Stimulated activated naive CD8-positive, alpha-beta T cell treated with anti-CD3 and anti-CD28 coated beads, Interleukin-15, Interleukin-2, amounts not matched to agents 100 ng/mL and 50 ng/mL, for 24 hours (primary cell): ENCODE data around the gene VILL.

Experiments
- H3K27ac Mint-ChIP-seq: one replicate; pipeline ENCODE4 v1.8.0; 2021; ENCODE audit warnings: mild to moderate bottlenecking, mixed read lengths
- H3K27me3 Mint-ChIP-seq: one replicate; pipeline ENCODE4 v1.8.0; 2021; ENCODE audit warnings: mixed read lengths
- H3K36me3 Mint-ChIP-seq: one replicate; pipeline ENCODE4 v1.8.0; 2021; ENCODE audit warnings: low read depth, mixed read lengths
- H3K4me1 Mint-ChIP-seq: one replicate; pipeline ENCODE4 v1.8.0; 2021; ENCODE audit warnings: low read depth, mixed read lengths
- H3K4me3 Mint-ChIP-seq: one replicate; pipeline ENCODE4 v1.8.0; 2021; ENCODE audit warnings: mild to moderate bottlenecking, mixed read lengths
- H3K9me3 Mint-ChIP-seq: one replicate; pipeline ENCODE4 v1.8.0; 2021; ENCODE audit warnings: mixed read lengths

VILL gene

DNA sequence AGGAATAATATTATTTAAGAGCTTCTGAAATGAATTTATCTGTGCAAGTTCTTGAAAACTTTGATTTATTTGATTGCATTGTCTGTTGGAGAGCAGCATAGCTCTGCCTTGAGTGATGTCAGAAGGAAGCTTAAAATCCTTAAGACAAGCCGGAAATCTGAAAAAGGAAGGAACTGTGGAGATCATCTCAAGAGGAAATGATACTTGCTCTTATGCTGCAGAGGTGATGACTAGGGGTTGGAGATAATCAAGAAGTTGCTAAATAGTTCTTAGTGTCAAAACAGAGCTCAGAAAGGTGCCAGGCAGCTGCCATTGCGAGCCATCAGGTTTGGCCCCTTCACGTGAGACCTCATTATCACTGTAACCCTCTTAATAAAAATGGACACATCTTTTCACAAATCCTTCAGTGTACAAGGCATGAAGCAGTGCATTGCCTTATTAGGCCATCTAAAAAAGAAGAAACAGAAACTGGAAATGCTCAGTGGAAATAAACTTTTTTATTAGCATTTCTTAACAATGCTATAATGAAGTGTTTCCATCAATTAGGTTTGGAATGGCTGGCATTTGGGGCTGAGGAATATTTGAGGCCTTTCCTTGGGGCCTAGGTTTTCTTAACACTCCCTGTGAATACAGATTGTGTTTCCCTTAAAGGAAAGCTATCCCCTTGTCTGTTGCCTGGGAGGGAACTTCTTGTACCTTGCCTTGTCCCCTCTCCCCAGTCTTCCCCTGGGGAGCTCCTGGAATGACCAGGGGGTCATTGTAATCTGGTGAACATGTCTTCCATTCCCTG lies 34.5 kb upstream of the VILL start:
- Mint-ChIP-seq H3K9me3 (no peaks in the 10 kb centered on the region), H3K4me1 (peaks cover 24% of the 10 kb centered on the region), H3K36me3 (no peaks in the 10 kb centered on the region), H3K27ac (peak overlapping the region; percentile 69), H3K4me3 (no peak overlapping the region), H3K27me3 (no peaks in the 10 kb centered on the region)

DNA sequence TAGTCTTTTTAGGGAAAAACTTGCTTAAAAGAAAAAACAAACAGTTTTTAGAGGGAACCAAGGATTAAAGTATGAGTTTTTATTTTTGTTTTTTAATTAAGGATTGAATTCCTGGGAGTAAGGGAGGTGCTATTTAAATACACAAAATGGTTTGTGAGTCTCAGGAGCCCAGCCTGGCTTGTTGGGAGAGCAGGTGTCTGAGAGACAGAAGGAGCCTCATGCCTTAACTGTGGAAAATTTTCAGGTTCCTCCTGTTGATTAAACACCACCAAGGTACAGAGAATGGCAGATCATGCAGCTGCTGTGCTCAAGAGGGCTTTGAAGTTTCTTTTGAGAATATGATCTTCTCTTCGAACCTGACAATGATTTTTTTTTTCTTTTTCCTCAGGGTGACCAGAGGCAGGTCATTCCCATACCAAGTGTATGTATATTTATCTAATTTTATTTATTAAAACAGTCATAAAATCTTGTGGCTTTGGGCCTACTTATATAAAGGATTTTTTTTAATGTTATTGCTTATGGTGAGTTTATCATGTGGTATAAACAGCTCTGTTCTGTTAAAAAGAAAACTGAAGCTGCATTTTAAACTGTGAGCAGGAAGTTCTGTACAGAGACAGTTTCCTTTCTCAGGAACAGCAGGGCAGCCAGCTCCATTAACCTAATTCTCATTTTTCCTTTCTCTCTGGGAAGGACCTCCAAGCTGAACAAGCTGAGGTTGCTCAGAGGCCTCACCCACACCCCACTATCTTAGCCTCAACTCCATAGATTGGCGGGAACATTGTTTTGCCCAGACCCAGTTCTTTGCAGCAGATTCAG lies 33.7 kb upstream of the VILL start:
- no peaks in the 10 kb centered on the region for H3K36me3 Mint-ChIP-seq
- peaks cover 24% of the 10 kb centered on the region for H3K4me1 Mint-ChIP-seq
- H3K4me3 Mint-ChIP-seq = no peak overlapping the region
- no peaks in the 10 kb centered on the region for H3K27me3 Mint-ChIP-seq
- H3K9me3 Mint-ChIP-seq = no peaks in the 10 kb centered on the region
- peak overlapping the region; percentile 69 for H3K27ac Mint-ChIP-seq

DNA sequence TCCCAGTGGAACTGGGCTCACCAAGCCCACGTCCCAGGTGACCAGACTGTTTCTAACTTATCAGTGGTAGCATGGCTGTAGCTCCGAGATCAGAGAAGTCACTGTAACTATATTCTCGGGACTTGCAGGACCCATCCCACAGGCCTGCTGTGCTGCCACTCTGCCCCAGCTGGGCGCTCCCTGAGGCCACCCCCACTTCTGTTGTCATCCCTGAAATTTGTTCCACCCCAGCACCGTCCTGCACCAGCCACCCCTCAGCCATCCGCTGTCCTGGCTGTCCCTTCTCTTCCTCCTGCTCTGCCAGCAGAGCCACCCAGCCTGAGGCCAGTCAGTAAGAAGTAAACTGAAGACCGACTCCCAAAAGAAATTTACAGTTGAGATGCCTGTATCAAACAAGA lies 33.0 kb upstream of the VILL start:
- Mint-ChIP-seq H3K4me3 (no peak overlapping the region), H3K4me1 (peaks cover 24% of the 10 kb centered on the region), H3K9me3 (no peaks in the 10 kb centered on the region), H3K27me3 (no peaks in the 10 kb centered on the region), H3K27ac (peak overlapping the region; percentile 24), H3K36me3 (no peaks in the 10 kb centered on the region)

DNA sequence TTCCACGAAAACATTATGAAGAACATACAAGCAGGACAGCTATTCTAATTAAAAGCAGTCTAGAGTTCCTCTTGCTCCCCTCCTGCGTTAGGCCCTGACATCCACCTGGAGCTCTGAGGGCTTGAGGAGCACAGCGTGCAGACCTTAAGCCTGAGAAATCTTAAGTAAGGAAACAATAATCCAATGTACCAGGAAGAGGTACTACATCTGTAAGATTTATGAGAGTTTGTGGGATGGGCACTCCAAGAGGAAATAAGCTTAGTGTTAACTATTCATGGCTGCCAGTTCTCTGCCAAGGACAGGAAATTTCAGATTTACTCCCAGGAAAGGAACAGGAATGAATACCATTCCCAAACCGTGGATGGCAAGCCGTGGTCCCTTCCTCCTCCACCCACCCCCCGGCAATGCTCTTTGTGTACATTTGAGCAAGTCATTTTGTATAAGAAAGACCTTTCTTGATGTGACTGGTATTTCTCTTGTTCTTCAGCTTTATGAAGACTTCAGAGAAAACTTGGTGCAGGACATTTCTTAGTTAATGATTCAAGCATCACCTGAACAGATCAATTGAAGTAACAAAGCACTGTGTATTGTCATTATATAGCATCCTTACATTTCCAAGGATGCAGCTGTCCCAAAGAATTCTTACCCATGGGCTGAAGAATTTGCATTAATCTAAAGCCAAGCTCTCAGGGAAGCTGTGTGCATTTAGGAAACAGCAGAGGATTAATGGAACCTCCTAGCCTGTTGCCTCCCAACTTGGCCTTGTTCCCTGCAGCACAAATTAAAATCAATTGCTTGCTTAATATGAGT lies 28.8 kb upstream of the VILL start:
- H3K4me1 Mint-ChIP-seq = peaks cover 12% of the 10 kb centered on the region
- no peak overlapping the region for H3K27ac Mint-ChIP-seq
- H3K4me3 Mint-ChIP-seq = no peak overlapping the region
- no peaks in the 10 kb centered on the region for H3K36me3 Mint-ChIP-seq
- no peaks in the 10 kb centered on the region for H3K9me3 Mint-ChIP-seq
- no peaks in the 10 kb centered on the region for H3K27me3 Mint-ChIP-seq

DNA sequence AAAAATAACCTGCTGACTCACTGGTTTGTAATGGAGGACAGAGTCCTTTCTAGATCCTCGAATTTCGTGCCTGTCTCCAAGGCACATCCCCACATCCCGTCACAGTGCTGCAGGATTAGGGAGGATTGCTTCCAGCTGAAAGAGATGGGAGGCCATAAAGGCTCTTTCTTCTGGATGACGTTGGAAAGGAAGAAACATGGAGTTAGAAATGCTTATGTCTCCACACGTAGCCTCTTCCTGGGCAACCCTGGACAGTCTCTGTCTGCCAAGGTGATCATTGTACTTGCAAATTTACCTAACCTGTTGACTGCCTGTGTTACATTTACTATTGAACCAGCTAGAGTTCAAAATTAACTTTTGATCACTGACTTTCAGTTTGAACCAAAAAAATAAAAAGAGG lies 27.6 kb upstream of the VILL start:
- H3K36me3 Mint-ChIP-seq = no peaks in the 10 kb centered on the region
- no peak overlapping the region for H3K4me3 Mint-ChIP-seq
- H3K27ac Mint-ChIP-seq = no peak overlapping the region
- no peaks in the 10 kb centered on the region for H3K27me3 Mint-ChIP-seq
- no peaks in the 10 kb centered on the region for H3K9me3 Mint-ChIP-seq
- peaks cover under 1% of the 10 kb centered on the region for H3K4me1 Mint-ChIP-seq

DNA sequence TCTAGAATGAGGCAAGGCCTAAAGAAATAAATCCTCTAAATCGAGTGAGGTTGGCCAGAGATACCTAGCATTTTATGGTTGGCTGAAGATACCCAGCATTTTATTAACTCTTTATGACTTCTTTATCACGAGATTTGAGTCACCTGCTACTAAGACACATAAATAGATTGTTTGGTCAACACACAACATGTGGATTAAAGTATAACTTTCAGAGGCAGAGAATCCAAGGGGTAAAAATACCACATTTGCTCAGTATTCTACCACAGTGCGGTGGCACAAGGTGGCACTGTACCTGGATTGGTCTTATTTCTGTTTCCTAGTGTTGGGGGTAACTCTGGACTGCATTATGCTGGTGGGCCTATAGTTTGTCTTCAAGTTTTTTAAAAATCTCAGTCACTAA lies 27.0 kb upstream of the VILL start:
- no peaks in the 10 kb centered on the region for H3K36me3 Mint-ChIP-seq
- no peak overlapping the region for H3K27ac Mint-ChIP-seq
- H3K4me3 Mint-ChIP-seq = no peak overlapping the region
- no peaks in the 10 kb centered on the region for H3K27me3 Mint-ChIP-seq
- H3K4me1 Mint-ChIP-seq = no peaks in the 10 kb centered on the region
- no peaks in the 10 kb centered on the region for H3K9me3 Mint-ChIP-seq

DNA sequence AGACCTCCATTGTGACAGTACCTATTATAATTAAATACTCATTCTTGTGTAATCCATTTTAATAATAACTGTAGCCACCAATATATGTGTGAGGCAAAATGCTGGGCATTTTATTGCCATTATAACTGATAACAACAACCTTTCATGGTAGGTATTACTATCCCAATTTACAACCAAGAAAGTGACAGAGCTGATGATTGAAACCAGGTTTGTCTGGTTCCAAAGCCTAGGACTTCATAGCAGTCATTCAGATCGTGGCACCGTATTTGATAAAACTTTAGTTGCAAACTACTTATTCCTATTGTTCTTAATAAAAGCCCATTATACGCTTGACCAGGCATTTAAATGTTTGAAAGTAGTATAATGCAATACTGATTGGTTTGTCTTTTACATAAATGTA lies 26.4 kb upstream of the VILL start:
- Mint-ChIP-seq H3K4me3 (no peak overlapping the region), H3K9me3 (no peaks in the 10 kb centered on the region), H3K36me3 (no peaks in the 10 kb centered on the region), H3K27ac (no peak overlapping the region), H3K27me3 (no peaks in the 10 kb centered on the region), H3K4me1 (no peaks in the 10 kb centered on the region)

DNA sequence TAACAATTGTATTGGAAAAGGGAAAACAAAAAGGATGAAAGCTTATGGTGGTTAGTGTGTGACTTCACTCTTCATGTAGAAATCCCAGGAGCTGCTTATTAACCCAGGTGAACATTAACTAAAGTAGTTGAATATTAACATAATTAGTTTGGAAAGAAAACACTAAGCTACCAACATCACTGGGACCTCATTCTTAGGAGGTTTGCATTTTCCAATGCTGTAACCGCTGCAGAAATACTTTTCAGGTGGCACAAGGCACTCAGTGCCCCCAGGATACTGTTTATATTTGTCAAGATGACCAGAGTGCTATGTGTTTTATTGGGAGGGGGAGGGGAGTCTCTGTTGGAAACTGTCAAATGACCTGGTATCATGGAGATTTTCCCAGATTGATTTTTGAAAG lies 25.9 kb upstream of the VILL start:
- no peaks in the 10 kb centered on the region for H3K9me3 Mint-ChIP-seq
- no peaks in the 10 kb centered on the region for H3K36me3 Mint-ChIP-seq
- no peak overlapping the region for H3K27ac Mint-ChIP-seq
- no peaks in the 10 kb centered on the region for H3K4me1 Mint-ChIP-seq
- no peaks in the 10 kb centered on the region for H3K27me3 Mint-ChIP-seq
- no peak overlapping the region for H3K4me3 Mint-ChIP-seq

DNA sequence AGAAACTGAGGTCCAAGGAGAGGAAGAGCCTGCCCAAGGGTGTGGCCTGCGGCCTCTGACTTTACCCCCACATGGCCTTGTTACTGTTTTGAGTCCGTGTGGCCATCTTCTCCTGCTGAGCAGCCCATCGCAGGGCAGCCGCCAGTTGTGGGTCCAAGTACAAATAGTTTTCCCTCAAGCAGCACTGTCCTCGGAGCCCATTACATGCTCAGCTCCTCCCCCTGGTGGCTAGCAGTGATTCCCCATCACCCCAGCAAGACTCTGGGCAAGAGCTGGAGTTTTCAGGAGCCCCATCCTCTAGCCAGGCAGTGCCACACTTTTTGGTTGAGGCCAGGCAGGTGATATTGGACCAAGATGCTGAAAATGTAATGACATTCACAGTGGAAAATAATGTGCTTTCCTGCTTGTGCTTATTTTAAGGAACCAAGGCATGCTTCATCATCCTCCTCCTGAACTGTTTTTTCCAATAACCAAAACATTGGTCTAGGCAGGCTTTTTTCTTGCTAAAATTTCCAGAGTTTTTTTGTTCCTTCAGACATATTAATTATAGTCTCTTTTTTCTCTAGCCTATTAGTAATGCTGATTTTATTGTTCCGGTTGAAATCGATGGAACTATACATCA lies 23.2 kb upstream of the VILL start:
- H3K9me3 Mint-ChIP-seq = no peaks in the 10 kb centered on the region
- H3K4me3 Mint-ChIP-seq = no peak overlapping the region
- no peaks in the 10 kb centered on the region for H3K36me3 Mint-ChIP-seq
- H3K27ac Mint-ChIP-seq = no peak overlapping the region
- no peaks in the 10 kb centered on the region for H3K4me1 Mint-ChIP-seq
- no peaks in the 10 kb centered on the region for H3K27me3 Mint-ChIP-seq

DNA sequence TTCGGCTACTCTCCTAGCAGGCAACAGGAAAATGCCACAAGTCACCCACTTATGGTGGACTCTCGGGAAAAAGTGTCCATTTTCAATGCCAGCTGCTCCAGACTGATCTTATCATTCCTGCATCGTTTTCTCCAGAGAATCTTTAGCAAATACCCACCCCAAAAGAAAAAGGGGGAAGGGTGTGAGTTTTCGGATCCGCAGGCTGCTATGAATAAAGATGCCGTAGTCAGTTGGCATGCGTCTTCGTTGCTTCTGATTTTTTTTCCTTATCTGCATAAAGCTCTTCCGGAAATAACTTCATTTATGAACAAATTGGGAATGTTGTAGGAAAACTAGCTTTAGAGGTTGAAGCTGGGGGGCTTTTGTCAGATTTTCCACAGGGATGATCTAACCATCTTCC lies 22.4 kb upstream of the VILL start:
- no peak overlapping the region for H3K27ac Mint-ChIP-seq
- no peaks in the 10 kb centered on the region for H3K27me3 Mint-ChIP-seq
- no peak overlapping the region for H3K4me3 Mint-ChIP-seq
- H3K4me1 Mint-ChIP-seq = no peaks in the 10 kb centered on the region
- H3K36me3 Mint-ChIP-seq = no peaks in the 10 kb centered on the region
- no peaks in the 10 kb centered on the region for H3K9me3 Mint-ChIP-seq

DNA sequence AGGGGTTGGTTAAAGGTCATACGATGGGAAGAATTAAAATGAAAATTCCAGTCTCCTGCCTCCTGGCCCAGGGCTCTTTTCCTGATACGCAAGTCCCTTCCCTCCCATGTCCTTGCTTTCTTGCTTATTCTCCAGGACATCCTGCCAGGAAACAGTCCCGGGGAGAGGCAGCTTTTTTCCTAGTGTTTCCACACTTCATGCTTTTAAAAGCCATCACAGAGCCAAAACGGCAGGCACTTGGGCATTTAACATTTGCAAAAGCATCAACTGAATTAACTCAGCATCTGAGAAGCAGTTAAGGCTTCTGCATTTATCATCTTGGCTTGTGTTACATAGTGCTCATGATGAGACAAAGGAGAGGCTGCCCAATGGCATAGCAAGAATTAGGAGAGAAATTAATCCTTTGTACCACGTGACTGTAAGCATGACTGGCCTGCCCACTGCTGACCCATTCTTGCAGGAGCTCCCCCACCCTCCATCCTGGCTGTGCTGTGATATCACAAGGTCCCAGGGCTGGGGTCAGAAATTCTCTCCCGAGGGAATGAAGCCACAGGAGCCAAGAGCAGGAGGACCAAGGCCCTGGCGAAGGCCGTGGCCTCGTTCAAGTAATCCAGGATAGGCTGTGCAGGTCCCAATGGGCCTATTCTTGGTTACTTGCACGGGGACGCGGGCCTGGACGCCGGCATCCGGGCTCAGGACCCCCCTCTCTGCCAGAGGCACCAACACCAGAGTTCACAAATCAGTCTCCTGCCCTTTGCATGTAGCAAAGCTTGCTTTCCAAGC lies 21.6 kb upstream of the VILL start:
- Mint-ChIP-seq H3K4me1 (no peaks in the 10 kb centered on the region), H3K36me3 (no peaks in the 10 kb centered on the region), H3K27me3 (no peaks in the 10 kb centered on the region), H3K27ac (no peak overlapping the region), H3K9me3 (no peaks in the 10 kb centered on the region), H3K4me3 (no peak overlapping the region)

DNA sequence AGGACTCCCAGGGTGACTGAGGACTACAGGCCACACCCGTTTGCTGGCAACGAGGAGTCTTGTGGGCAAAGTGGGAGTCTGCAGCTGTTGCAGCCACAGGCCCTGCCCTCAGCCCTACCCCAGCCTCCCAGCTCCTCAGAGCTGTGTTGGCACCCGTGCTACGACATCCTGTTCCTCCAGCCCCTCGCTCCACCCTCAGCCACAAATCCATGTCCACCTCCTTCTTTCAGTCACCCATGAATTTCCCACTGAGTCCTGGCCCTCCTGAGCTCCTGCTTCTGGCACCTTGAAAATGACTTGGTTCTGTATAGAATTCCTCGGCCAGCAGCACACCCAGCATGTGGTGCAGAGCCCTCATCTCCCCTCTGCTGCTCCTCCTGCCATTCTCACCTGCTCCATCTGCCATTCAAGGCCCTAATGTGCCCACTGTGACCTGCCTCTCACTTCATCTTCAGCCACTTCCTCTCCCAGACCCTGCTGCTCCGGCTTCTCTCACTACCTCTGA lies 20.9 kb upstream of the VILL start:
- Mint-ChIP-seq H3K36me3 (no peaks in the 10 kb centered on the region), H3K27ac (no peak overlapping the region), H3K27me3 (no peaks in the 10 kb centered on the region)

DNA sequence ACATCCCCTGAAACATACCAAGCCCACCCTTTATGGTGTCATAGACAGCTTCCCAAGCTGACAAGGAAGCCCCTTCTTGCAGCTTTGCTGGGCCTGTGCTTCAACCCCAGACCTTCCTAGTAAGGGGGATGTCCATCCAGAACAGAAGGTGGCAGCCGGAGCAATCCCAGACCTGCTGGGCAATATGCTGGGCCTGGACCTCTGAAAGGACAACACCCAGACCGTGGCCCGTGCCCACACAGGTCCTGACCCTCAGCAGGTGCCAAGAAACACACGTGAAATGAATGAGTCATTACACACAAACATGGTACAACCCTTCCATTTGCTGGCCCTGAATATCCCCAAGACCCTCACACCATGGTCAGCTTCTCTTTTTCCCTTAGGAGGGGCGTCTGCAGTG lies 19.8 kb upstream of the VILL start:
- Mint-ChIP-seq H3K36me3 (no peaks in the 10 kb centered on the region), H3K9me3 (no peaks in the 10 kb centered on the region), H3K4me1 (peaks cover 3% of the 10 kb centered on the region), H3K27ac (no peak overlapping the region), H3K4me3 (no peak overlapping the region), H3K27me3 (no peaks in the 10 kb centered on the region)

More for the DNA sequence above, 20.9 kb upstream of the VILL start:
- Mint-ChIP-seq H3K4me3 (no peak overlapping the region), H3K9me3 (no peaks in the 10 kb centered on the region), H3K4me1 (peaks cover under 1% of the 10 kb centered on the region)

DNA sequence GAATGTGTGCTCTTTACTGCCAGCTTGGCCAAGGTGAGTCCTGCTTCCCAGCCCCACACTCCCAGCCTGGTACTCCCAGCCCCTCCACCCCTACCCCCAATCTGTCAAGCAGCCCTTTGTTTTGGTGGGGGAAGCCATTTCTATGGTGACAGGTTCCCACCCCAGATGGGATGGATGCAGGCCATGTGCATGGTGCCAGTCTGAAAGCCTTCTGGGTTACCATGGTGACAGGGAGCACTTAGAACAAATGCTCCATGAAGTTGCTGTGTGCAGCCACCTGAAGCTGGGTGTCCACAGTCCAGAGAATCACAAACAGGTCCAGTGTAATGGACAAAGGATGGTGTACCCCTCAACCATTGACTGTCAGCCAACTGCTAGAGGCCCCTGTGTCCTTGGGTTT lies 19.1 kb upstream of the VILL start:
- H3K27me3 Mint-ChIP-seq = no peaks in the 10 kb centered on the region
- peaks cover 3% of the 10 kb centered on the region for H3K4me1 Mint-ChIP-seq
- H3K9me3 Mint-ChIP-seq = no peaks in the 10 kb centered on the region
- H3K4me3 Mint-ChIP-seq = no peak overlapping the region
- H3K27ac Mint-ChIP-seq = no peak overlapping the region
- no peaks in the 10 kb centered on the region for H3K36me3 Mint-ChIP-seq
